Prostate gland (tissue), 2 donors: Measurements from ENCODE around the gene LRRC32. TPM values are rescaled to one million over a fixed set of nuclear protein-coding genes. Genes with fewer than 3 reads are reported as not detected.

Experiments used
- DNase-seq: peaks from one replicate; pipeline ENCODE4 v3.0.0-alpha.2; 2019; ENCODE audit warnings: low spot score
- H3K27ac ChIP-seq, 2 donors: fragments of 200-600 bp; sonication (generic); 2 replicates each; pipeline ENCODE4 v1.5.1; 2017 to 2019
- H3K27me3 ChIP-seq: fragments of 200-600 bp; sonication (generic); replicated peaks from 2 replicates; pipeline ENCODE4 v1.5.1; 2019; ENCODE audit not compliant: insufficient read depth
- H3K36me3 ChIP-seq, 2 donors: fragments of 200-600 bp; sonication (generic); 1 replicate in 1 of 2; 2 replicates in 1 of 2; pipeline versions ENCODE4 v1.5.1 to v1.8.1; 2017 to 2019
- H3K4me1 ChIP-seq: fragments of 200-600 bp; sonication (generic); replicated peaks from 2 replicates; pipeline ENCODE4 v1.5.1; 2019
- H3K4me3 ChIP-seq, 2 donors: fragments of 200-600 bp; sonication (generic); 2 replicates each; pipeline ENCODE4 v1.5.1; 2017 to 2019
- H3K9me3 ChIP-seq: fragments of 200-600 bp; sonication (generic); 2 replicates; pipeline ENCODE4 v1.5.1; 2017
- CTCF ChIP-seq, 4 experiments: fragments of 200-600 bp in 2 of 4; fragments of 450-650 bp in 2 of 4; sonication (generic) in 2 of 4; IDR thresholded peaks; 1 replicate in 3 of 4; 2 replicates in 1 of 4; pipeline ENCODE4 v1.5.1; 2016 to 2019; ENCODE audit warnings: antibody characterized with exemption in 4 of 4, mild to moderate bottlenecking in 2 of 4, moderate library complexity in 2 of 4
- POLR2A ChIP-seq: fragments of 450-650 bp; IDR thresholded peaks from one replicate; pipeline ENCODE4 v1.6.1; 2016; ENCODE audit warnings: antibody characterized with exemption, mild to moderate bottlenecking
- POLR2AphosphoS5 ChIP-seq: sonication (generic); formaldehyde crosslinking; IDR thresholded peaks from one replicate; pipeline ENCODE4 v1.6.1; 2017; ENCODE audit warnings: antibody characterized with exemption
- WGBS: methylation state at CpG from one replicate; pipeline ENCODE4 v1.1.5; 2018; 5-methylcytosine and 5-hydroxymethylcytosine counted together
- intact Hi-C: fragments of 100-400 bp; cut with DNase I; formaldehyde crosslinking; loops from one replicate; pipeline ENCODE4 v1.14.2; 2022
- total RNA-seq, 2 donors: library from RNA; depleted of rRNA; stranded (reverse); fragments of >200 nt; gene quantifications; one replicate each; pipeline ENCODE4 v1.1.0, GENCODE V29; 2016

Gene LRRC32
- total RNA-seq, 2 donors from 2014 or later = 16.2 to 37.3 TPM

DNA sequence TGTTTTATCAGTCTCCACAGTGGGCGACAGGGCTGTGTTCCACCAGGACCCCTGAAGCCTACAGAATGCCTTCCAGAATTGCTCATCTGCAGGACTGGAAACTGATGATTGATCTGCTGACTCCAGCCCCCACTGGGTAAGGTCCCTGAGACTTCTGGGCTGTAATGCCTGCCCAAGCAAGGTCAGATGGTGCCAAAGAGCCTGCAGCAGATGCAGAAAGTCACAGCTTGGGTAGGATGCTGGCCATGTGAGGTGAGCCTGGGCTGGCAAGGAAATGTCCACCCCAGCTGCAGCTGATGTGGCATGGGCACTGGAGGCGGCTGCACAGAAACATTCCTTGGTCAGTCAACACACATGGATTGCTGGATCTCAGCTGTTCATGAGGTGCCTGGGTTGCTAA, 30.9 kb downstream of the LRRC32 start:
- intact Hi-C loops = no loop called here
- no peaks in the 10 kb centered on the region for H3K4me1 ChIP-seq
- WGBS = 100% methylated on average over 2 of the region's 2 CpGs

DNA sequence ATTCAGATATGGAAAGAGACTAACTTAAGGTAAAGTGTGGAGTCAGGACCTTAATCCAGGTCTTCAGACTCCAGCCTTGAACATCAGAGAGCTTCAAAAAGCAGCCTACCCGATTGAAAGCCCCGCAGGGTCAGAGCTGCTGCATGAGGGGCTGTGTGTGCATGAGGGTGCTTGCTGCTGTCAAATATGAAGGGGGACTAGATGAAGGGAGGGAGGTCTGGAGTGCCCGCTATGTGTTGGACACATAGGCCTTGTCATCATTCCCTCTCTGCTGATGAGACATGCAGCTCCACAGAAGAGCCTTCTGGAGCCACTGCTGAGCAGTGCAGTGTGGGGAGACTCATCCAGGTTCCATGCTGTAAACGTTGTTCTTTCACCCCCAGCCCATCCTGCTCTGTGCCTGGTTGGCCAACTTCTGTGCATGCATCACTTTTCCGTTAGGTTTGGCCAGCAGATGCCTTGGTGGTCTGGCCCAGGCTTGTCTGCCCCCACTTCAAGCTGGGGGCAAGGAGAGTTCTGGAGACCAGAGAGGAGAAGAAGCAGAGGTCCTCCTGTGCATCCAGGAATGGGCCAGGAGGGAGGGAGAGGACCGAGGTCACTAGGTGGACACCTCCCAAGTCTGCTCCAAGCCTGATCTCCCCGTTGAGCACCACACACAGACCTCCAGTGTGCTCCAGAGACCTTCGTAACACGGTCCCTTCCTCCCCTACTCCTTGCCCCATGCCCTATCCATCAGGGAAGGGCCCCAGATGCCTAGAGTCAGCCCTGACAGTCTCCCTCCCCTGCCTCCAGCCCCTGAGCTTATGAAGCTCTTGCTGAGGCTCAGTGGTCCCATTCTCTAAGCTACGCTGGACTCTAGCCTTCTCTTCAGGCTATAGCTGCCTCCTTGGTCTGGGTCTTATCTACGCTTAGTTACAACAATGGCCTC, 32.0 kb downstream of the LRRC32 start:
- peaks cover 2% of the 10 kb centered on the region for H3K27me3 ChIP-seq
- no peak for DNase-seq
- H3K9me3 ChIP-seq = no peaks in the 10 kb centered on the region
- no peaks in the 10 kb centered on the region for H3K4me1 ChIP-seq
- no peak overlapping the region for H3K4me3 ChIP-seq
- H3K36me3 ChIP-seq = no peaks in the 10 kb centered on the region
- TF ChIP-seq CTCF (IDR thresholded peaks at IDR 0.05) (no peak), POLR2AphosphoS5 (no peak), POLR2A (no peak)
- no peak overlapping the region for H3K27ac ChIP-seq
- intact Hi-C loops = no loop called here
- 89% methylated on average over 11 of the region's 11 CpGs for WGBS

More for the DNA sequence above, 30.9 kb downstream of the LRRC32 start:
- no peak for DNase-seq
- no peak for TF ChIP-seq CTCF (IDR thresholded peaks at IDR 0.05)
- TF ChIP-seq POLR2AphosphoS5 = no peak
- TF ChIP-seq POLR2A = no peak
- Histone ChIP-seq H3K4me3 (no peak overlapping the region), H3K9me3 (no peaks in the 10 kb centered on the region), H3K27me3 (peaks cover 2% of the 10 kb centered on the region), H3K36me3 (no peaks in the 10 kb centered on the region), H3K27ac (no peak overlapping the region)

DNA sequence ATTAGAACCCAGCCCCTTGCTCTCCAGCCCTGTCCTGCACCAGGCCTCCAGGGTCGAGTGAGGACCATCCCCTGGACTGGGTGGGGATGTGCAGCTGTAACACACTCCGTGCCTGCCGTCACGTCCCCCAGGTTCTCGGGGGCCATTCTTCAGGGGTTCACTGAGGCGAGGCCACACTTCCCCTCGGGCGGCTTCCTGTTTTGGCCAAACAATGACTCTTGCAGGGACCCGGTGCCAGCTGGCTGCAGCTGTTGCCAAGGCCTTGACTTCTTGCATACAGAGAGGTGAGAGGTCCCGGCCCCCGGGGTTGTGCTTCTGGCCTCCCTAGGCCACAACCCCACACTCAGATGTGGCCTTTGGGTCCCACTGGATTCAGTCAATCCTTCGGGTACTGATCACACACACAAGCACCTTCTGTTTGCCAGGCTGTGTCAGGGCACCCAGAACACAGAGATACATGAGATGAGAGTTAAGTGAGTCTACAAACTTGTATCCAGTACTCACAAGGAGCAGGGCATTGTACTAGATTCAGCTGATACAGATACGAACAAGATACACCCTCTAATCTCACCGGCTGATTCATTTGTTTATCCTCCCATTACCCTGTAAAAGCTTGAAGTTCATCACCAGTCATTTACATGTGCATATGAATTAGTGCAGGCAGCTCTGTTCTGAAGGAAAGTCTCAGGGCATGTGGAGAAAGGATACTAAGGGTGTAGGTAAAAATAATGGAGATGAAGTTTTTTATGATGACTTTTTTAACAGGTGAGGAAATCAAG, 32.9 kb downstream of the LRRC32 start:
- H3K4me1 ChIP-seq = no peaks in the 10 kb centered on the region
- intact Hi-C loops = no loop called here
- H3K36me3 ChIP-seq = no peaks in the 10 kb centered on the region
- WGBS = 66% methylated on average over 14 of the region's 14 CpGs
- DNase-seq = no peak
- H3K27ac ChIP-seq = no peak overlapping the region
- H3K9me3 ChIP-seq = no peaks in the 10 kb centered on the region
- H3K4me3 ChIP-seq = no peak overlapping the region
- peaks cover 2% of the 10 kb centered on the region for H3K27me3 ChIP-seq
- TF ChIP-seq POLR2A = no peak
- no peak for TF ChIP-seq CTCF (IDR thresholded peaks at IDR 0.05)
- TF ChIP-seq POLR2AphosphoS5 = no peak

- TF ChIP-seq POLR2A (no peak), POLR2AphosphoS5 (no peak), CTCF (IDR thresholded peaks at IDR 0.05) (no peak)
- H3K36me3 ChIP-seq = no peaks in the 10 kb centered on the region
- intact Hi-C loops = no loop called here
- no peak for DNase-seq
- no peaks in the 10 kb centered on the region for H3K4me1 ChIP-seq
- H3K9me3 ChIP-seq = no peaks in the 10 kb centered on the region
- H3K27me3 ChIP-seq = peaks cover 2% of the 10 kb centered on the region
- H3K27ac ChIP-seq = no peak overlapping the region
- 91% methylated on average over 6 of the region's 6 CpGs for WGBS
- no peak overlapping the region for H3K4me3 ChIP-seq
These were observed 33.6 kb downstream of the LRRC32 start for GRCh38 chr11:76636826-76637460.
